Measurements from ENCODE around the gene FCAR.
"Not testable (repeated sequence)": the region's sequence is repeated elsewhere in the genome, so short reads cannot be mapped to it uniquely, and the experiment has no call there.

FCAR gene

GRCh38 chr19:54873990-54874389 is at the start of gene FCAR:
Gene FCAR (plus strand): TSS chr19:54874235. CDS start chr19:54874290, 55 bp downstream.
- DNase-seq (ENCODE audit: low read depth) = no peak

GRCh38 chr19:54824416-54824815 is 49.6 kb upstream of the FCAR start:
- not testable (repeated sequence) for DNase-seq (ENCODE audit: low read depth)

GRCh38 chr19:54825326-54825725 is 48.7 kb upstream of the FCAR start:
- DNase-seq (ENCODE audit: low read depth) = not testable (repeated sequence)

- not testable (repeated sequence) for DNase-seq (ENCODE audit: low read depth)
Observed at GRCh38 chr19:54828064-54828463, 46.0 kb upstream of the FCAR start.

- not testable (repeated sequence) for DNase-seq (ENCODE audit: low read depth)
Observed at GRCh38 chr19:54832496-54832895, 41.5 kb upstream of the FCAR start, which contains the start of gene KIR2DS4. Gene KIR2DS4 (plus strand): TSS chr19:54832676.

- DNase-seq (ENCODE audit: low read depth) = not testable (repeated sequence)
Observed at GRCh38 chr19:54835126-54835525, 38.9 kb upstream of the FCAR start.

GRCh38 chr19:54837522-54837921 is 36.5 kb upstream of the FCAR start:
- not testable (repeated sequence) for DNase-seq (ENCODE audit: low read depth)

GRCh38 chr19:54843171-54843570 is 30.9 kb upstream of the FCAR start:
- not testable (repeated sequence) for DNase-seq (ENCODE audit: low read depth)

- not testable (repeated sequence) for DNase-seq (ENCODE audit: low read depth)
Observed at GRCh38 chr19:54850061-54850640, 23.9 kb upstream of the FCAR start, which contains the start of gene KIR3DL2. Gene KIR3DL2 (plus strand): TSS chr19:54850443. CDS start chr19:54850476, 33 bp downstream.

GRCh38 chr19:54850930-54851329 is 23.1 kb upstream of the FCAR start:
- DNase-seq (ENCODE audit: low read depth) = no peak

GRCh38 chr19:54851353-54851752 is 22.7 kb upstream of the FCAR start:
- DNase-seq (ENCODE audit: low read depth) = no peak

GRCh38 chr19:54855241-54855640 is 18.8 kb upstream of the FCAR start:
- not testable (repeated sequence) for DNase-seq (ENCODE audit: low read depth)

GRCh38 chr19:54858476-54858875 is 15.6 kb upstream of the FCAR start:
- DNase-seq (ENCODE audit: low read depth) = not testable (repeated sequence)

GRCh38 chr19:54859421-54859820 is 14.6 kb upstream of the FCAR start:
- not testable (repeated sequence) for DNase-seq (ENCODE audit: low read depth)

GRCh38 chr19:54863459-54863858 is 10.6 kb upstream of the FCAR start:
- not testable (repeated sequence) for DNase-seq (ENCODE audit: low read depth)

- DNase-seq (ENCODE audit: low read depth) = no peak
Observed at GRCh38 chr19:54871696-54872095, 2.3 kb upstream of the FCAR start.

- DNase-seq (ENCODE audit: low read depth) = no peak
Observed at GRCh38 chr19:54875506-54875905, 1.5 kb downstream of the FCAR start.

GRCh38 chr19:54877471-54877870 is 3.4 kb downstream of the FCAR start:
- DNase-seq (ENCODE audit: low read depth) = no peak

GRCh38 chr19:54881884-54882283 is 7.8 kb downstream of the FCAR start:
- no peak for DNase-seq (ENCODE audit: low read depth)

- DNase-seq (ENCODE audit: low read depth) = peak; percentile 32
Observed at GRCh38 chr19:54882758-54883157, 8.7 kb downstream of the FCAR start.

- no peak for DNase-seq (ENCODE audit: low read depth)
Observed at GRCh38 chr19:54883228-54883627, 9.2 kb downstream of the FCAR start.

- no peak for DNase-seq (ENCODE audit: low read depth)
Observed at GRCh38 chr19:54888239-54888638, 14.2 kb downstream of the FCAR start.

GRCh38 chr19:54889566-54889965 is 15.5 kb downstream of the FCAR start:
- no peak for DNase-seq (ENCODE audit: low read depth)

- DNase-seq (ENCODE audit: low read depth) = no peak
Observed at GRCh38 chr19:54893406-54893805, 19.4 kb downstream of the FCAR start.
